Upper lobe of left lung (tissue), 4 donors: ENCODE data around the gene ATP5ME.

ENCODE experiments used
- CTCF ChIP-seq, 6 experiments: fragments of 450-650 bp in 4 of 6; fragments of 200-600 bp in 2 of 6; sonication (generic) in 2 of 6; IDR thresholded peaks; one replicate each; pipeline ENCODE4 v1.5.1; 2016 to 2019; ENCODE audit warnings: antibody characterized with exemption in 6 of 6
- EP300 ChIP-seq, 4 donors: sonication (generic); formaldehyde crosslinking; IDR thresholded peaks; one replicate each; pipeline ENCODE4 v1.5.1; 2017; ENCODE audit warnings: antibody characterized with exemption in 4 of 4, control low read depth in 2 of 4
- POLR2A ChIP-seq, 4 donors: fragments of 450-650 bp; IDR thresholded peaks; one replicate each; pipeline ENCODE4 v1.5.1; 2016 to 2017; ENCODE audit warnings: antibody characterized with exemption in 4 of 4, mild to moderate bottlenecking in 2 of 4

- TF ChIP-seq EP300 (IDR thresholded peaks at IDR 0.05) (no peak), CTCF (IDR thresholded peaks at IDR 0.05) (no peak), POLR2A (IDR thresholded peaks at IDR 0.05) (no peak)
Measured at GRCh38 chr4:646460-646859, 27.6 kb downstream of the ATP5ME start.
